Stomach (tissue), 9 donors: ENCODE data around the gene FCHO1. TPM values are rescaled to one million over a fixed set of nuclear protein-coding genes. Genes with fewer than 3 reads are reported as not detected.
"Not testable (repeated sequence)": the region's sequence is repeated elsewhere in the genome, so short reads cannot be mapped to it uniquely, and the experiment has no call there.

Experiments used
- DNase-seq, 2 donors: peaks; one replicate each; pipeline versions ENCODE4 v3.0.0 to v3.0.0-alpha.2; 2013 to 2019
- H3K27ac ChIP-seq, 5 donors: fragments of 200-600 bp in 4 of 5; sonication (generic) in 4 of 5; one replicate each; pipeline ENCODE4 v1.5.1; 2013 to 2019; ENCODE audit warnings: mild to moderate bottlenecking in 1 of 5, moderate library complexity in 1 of 5
- H3K27me3 ChIP-seq, 3 donors: fragments of 200-600 bp; sonication (generic); one replicate each; pipeline ENCODE4 v1.5.1; 2017 to 2019; ENCODE audit warnings: mixed run types in 1 of 3
- H3K36me3 ChIP-seq, 4 donors: fragments of 200-600 bp; sonication (generic); 1 replicate in 3 of 4; 2 replicates in 1 of 4; pipeline ENCODE4 v1.5.1; 2016 to 2019
- H3K4me1 ChIP-seq, 4 donors: fragments of 200-600 bp; sonication (generic); one replicate each; pipeline ENCODE4 v1.5.1; 2016 to 2019
- H3K4me3 ChIP-seq, 4 donors: fragments of 200-600 bp; sonication (generic) in 3 of 4; one replicate each; pipeline ENCODE4 v1.5.1; 2016 to 2019; ENCODE audit warnings: mild to moderate bottlenecking in 1 of 4
- H3K9me3 ChIP-seq, 4 donors: fragments of 200-600 bp; sonication (generic); one replicate each; pipeline ENCODE4 v1.5.1; 2016 to 2019
- CTCF ChIP-seq, 7 experiments: fragments of 450-650 bp in 4 of 7; fragments of 200-600 bp in 3 of 7; sonication (generic) in 3 of 7; IDR thresholded peaks; one replicate each; pipeline ENCODE4 v1.5.1; 2016 to 2019; ENCODE audit warnings: antibody characterized with exemption in 7 of 7, control low read depth in 2 of 7, mild to moderate bottlenecking in 1 of 7
- EP300 ChIP-seq: sonication (generic); formaldehyde crosslinking; IDR thresholded peaks from one replicate; pipeline ENCODE4 v1.6.1; 2017; ENCODE audit warnings: antibody characterized with exemption
- POLR2A ChIP-seq, 4 donors: fragments of 450-650 bp; IDR thresholded peaks; one replicate each; pipeline ENCODE4 v1.6.1; 2016; ENCODE audit warnings: antibody characterized with exemption in 4 of 4, control low read depth in 2 of 4, mild to moderate bottlenecking in 1 of 4, moderate library complexity in 1 of 4
- POLR2AphosphoS5 ChIP-seq, 3 donors: sonication (generic); formaldehyde crosslinking; IDR thresholded peaks; one replicate each; pipeline ENCODE4 v1.6.1; 2016; ENCODE audit warnings: antibody characterized with exemption in 3 of 3
- WGBS, 5 donors: extraction: QIAGEN DNeasy Blood & Tissue Kit in 3 of 5; methylation state at CpG; one replicate each; pipeline versions ENCODE4 v1.1.5 to v1.1.7; 2013 to 2018; 5-methylcytosine and 5-hydroxymethylcytosine counted together
- intact Hi-C: fragments of 100-400 bp; cut with DNase I; formaldehyde crosslinking; loops from one replicate; pipeline ENCODE4 v1.15.1; 2023; ENCODE audit warnings: low total_unique reads
- polyA plus RNA-seq, 3 donors: library from polyadenylated mRNA; stranded (reverse); fragments of 200-250 nt; gene quantifications; one replicate each; pipeline ENCODE4 v1.2.3, GENCODE V29; 2013
- total RNA-seq, 5 donors: library from RNA; depleted of rRNA; stranded (reverse); fragments of >200 nt; gene quantifications; one replicate each; pipeline versions ENCODE4 v1.1.0 to v1.2.3, GENCODE V29; 2014 to 2016
- donor health status: healthy with polysubstance abuse.
- donor health status: Bipolar disorder and iron deficiency.
- donor health status: healthy.

Gene FCHO1
- total and polyA plus RNA-seq, 8 donors = 0.53 to 9.3 (median 0.92) TPM; not detected in 1

- TF ChIP-seq EP300 (no peak), POLR2A (IDR thresholded peaks at IDR 0.05) (peak in 1 of 4 donors; percentile 25), POLR2AphosphoS5 (IDR thresholded peaks at IDR 0.05) (peak in 2 of 3 donors; percentile 78 to 81), CTCF (IDR thresholded peaks at IDR 0.05) (no peak)
- 27 to 42% (median 31%) methylated on average over 8 to 11 of the region's 11 CpGs for WGBS, 5 donors
- no peaks in the 10 kb centered on the region for H3K9me3 ChIP-seq
- H3K4me3 ChIP-seq = peak overlapping the region; percentile 15 to 54 (median 22)
- intact Hi-C loops = no loop called here
- peak overlapping the region; percentile 87 to 95 (median 89) for H3K27ac ChIP-seq
- peaks cover 0 to 5% (median 0%) of the 10 kb centered on the region in 4 donors for H3K36me3 ChIP-seq
- peak; percentile 90 to 91 for DNase-seq
- peaks cover 8 to 87% (median 13%) of the 10 kb centered on the region in 3 donors for H3K27me3 ChIP-seq
- H3K4me1 ChIP-seq = peaks cover 11 to 48% (median 22%) of the 10 kb centered on the region in 4 donors
Observed at GRCh38 chr19:17797424-17798201, 46.3 kb downstream of the FCHO1 start.

GRCh38 chr19:17798599-17798998, 47.3 kb downstream of the FCHO1 start:
- H3K4me3 ChIP-seq = peak overlapping the region in 1 of 4 donors; percentile 35
- 66 to 85% (median 78%) methylated on average over 3 of the region's 3 CpGs for WGBS, 5 donors
- peaks cover 8 to 84% (median 13%) of the 10 kb centered on the region in 3 donors for H3K27me3 ChIP-seq
- H3K9me3 ChIP-seq, H3K36me3 ChIP-seq, DNase-seq, intact Hi-C loops: not testable (repeated sequence)
- peaks cover 15 to 54% (median 23%) of the 10 kb centered on the region in 4 donors for H3K4me1 ChIP-seq
- peak overlapping the region; percentile 87 to 95 (median 89) for H3K27ac ChIP-seq

GRCh38 chr19:17802137-17802858, 51.0 kb downstream of the FCHO1 start:
- H3K4me1 ChIP-seq = peaks cover 5 to 37% (median 7%) of the 10 kb centered on the region in 4 donors
- TF ChIP-seq POLR2AphosphoS5 (IDR thresholded peaks at IDR 0.05) (no peak), EP300 (no peak), CTCF (IDR thresholded peaks at IDR 0.05) (no peak), POLR2A (IDR thresholded peaks at IDR 0.05) (no peak)
- H3K9me3 ChIP-seq = no peaks in the 10 kb centered on the region
- peaks cover 0 to 47% (median 0%) of the 10 kb centered on the region in 3 donors for H3K27me3 ChIP-seq
- 72 to 80% (median 78%) methylated on average over 12 of the region's 12 CpGs for WGBS, 5 donors
- peaks cover 0 to 5% (median 0%) of the 10 kb centered on the region in 4 donors for H3K36me3 ChIP-seq
- intact Hi-C loops = no loop called here
- no peak for DNase-seq
- H3K27ac ChIP-seq = no peak overlapping the region
- no peak overlapping the region for H3K4me3 ChIP-seq

GRCh38 chr19:17803264-17803896, 52.1 kb downstream of the FCHO1 start:
- Histone ChIP-seq H3K4me1 (peaks cover 0 to 37% (median 5%) of the 10 kb centered on the region in 4 donors), H3K27ac (peak overlapping the region in 2 of 5 donors; percentile 7 to 14), H3K9me3 (no peaks in the 10 kb centered on the region), H3K27me3 (peaks cover 0 to 46% (median 0%) of the 10 kb centered on the region in 3 donors), H3K36me3 (peaks cover 6 to 14% (median 10%) of the 10 kb centered on the region in 4 donors), H3K4me3 (no peak overlapping the region)
- intact Hi-C loops = no loop called here
- 41 to 50% (median 46%) methylated on average over 9 to 14 of the region's 14 CpGs for WGBS, 5 donors
- TF ChIP-seq CTCF (IDR thresholded peaks at IDR 0.05) (no peak), POLR2A (IDR thresholded peaks at IDR 0.05) (no peak), EP300 (no peak), POLR2AphosphoS5 (IDR thresholded peaks at IDR 0.05) (no peak)
- peak in 1 of 2 donors; percentile 39 for DNase-seq
